Spleen (tissue), 11 donors: ENCODE results near the gene RHOU. TPM values are rescaled to one million over a fixed set of nuclear protein-coding genes. Genes with fewer than 3 reads are reported as not detected.

ENCODE experiments used
- DNase-seq: peaks from one replicate; pipeline ENCODE4 v3.0.0-alpha.2; 2020
- H3K27ac ChIP-seq, 8 donors: fragments of 200-600 bp; sonication (generic) in 7 of 8; 1 replicate in 4 of 8; 2 replicates in 4 of 8; pipeline versions ENCODE4 v1.5.0 to v1.8.0; 2016 to 2021; ENCODE audit warnings: inconsistent platforms in 4 of 8, mild to moderate bottlenecking in 4 of 8, moderate library complexity in 1 of 8
- H3K27me3 ChIP-seq, 7 donors: fragments of 200-600 bp; sonication (generic) in 6 of 7; replicated peaks in 1 of 7; 1 replicate in 4 of 7; 2 replicates in 3 of 7; pipeline versions ENCODE4 v1.5.0 to v1.8.0; 2016 to 2021; ENCODE audit warnings: inconsistent platforms in 3 of 7, mild to moderate bottlenecking in 1 of 7
- H3K36me3 ChIP-seq, 6 donors: fragments of 200-600 bp; sonication (generic) in 5 of 6; 1 replicate in 4 of 6; 2 replicates in 2 of 6; pipeline versions ENCODE4 v1.5.0 to v1.8.0; 2016 to 2021; ENCODE audit warnings: inconsistent platforms in 2 of 6
- H3K4me1 ChIP-seq, 6 donors: fragments of 200-600 bp; sonication (generic) in 5 of 6; 1 replicate in 3 of 6; 2 replicates in 3 of 6; pipeline versions ENCODE4 v1.5.0 to v1.8.0; 2016 to 2021; ENCODE audit warnings: inconsistent platforms in 3 of 6
- H3K4me3 ChIP-seq, 8 donors: fragments of 200-600 bp; sonication (generic) in 7 of 8; 1 replicate in 4 of 8; 2 replicates in 4 of 8; pipeline versions ENCODE4 v1.5.0 to v1.8.0; 2016 to 2021; ENCODE audit warnings: inconsistent platforms in 4 of 8, mild to moderate bottlenecking in 4 of 8, moderate library complexity in 2 of 8
- H3K9me3 ChIP-seq, 8 donors: fragments of 200-600 bp; sonication (generic) in 7 of 8; 1 replicate in 4 of 8; 2 replicates in 4 of 8; pipeline versions ENCODE4 v1.5.0 to v1.8.0; 2016 to 2021; ENCODE audit warnings: inconsistent platforms in 4 of 8
- POLR2A ChIP-seq, 3 donors: fragments of 450-650 bp; IDR thresholded peaks; one replicate each; pipeline ENCODE4 v1.5.1; 2017; ENCODE audit warnings: antibody characterized with exemption in 3 of 3, mild to moderate bottlenecking in 1 of 3
- POLR2AphosphoS5 ChIP-seq, 3 donors: sonication (generic); formaldehyde crosslinking; IDR thresholded peaks; one replicate each; pipeline ENCODE4 v1.5.1; 2017; ENCODE audit warnings: antibody characterized with exemption in 3 of 3
- WGBS, 5 donors: extraction: QIAGEN DNeasy Blood & Tissue Kit in 3 of 5; methylation state at CpG; one replicate each; pipeline versions ENCODE4 v1.1.5 to v1.1.7; 2013 to 2018; 5-methylcytosine and 5-hydroxymethylcytosine counted together
- intact Hi-C: fragments of 100-400 bp; cut with DNase I; formaldehyde crosslinking; loops from one replicate; pipeline ENCODE4 v1.15.0; 2023; ENCODE audit warnings: low total_unique reads
- polyA plus RNA-seq, 3 donors: library from polyadenylated mRNA; stranded (reverse); fragments of 200-250 nt; gene quantifications; one replicate each; pipeline ENCODE4 v1.2.1, GENCODE V29; 2013
- total RNA-seq, 7 donors: library from RNA; depleted of rRNA in 3 of 7; stranded (reverse); fragments of >200 nt in 3 of 7; fragmentation: NEBNext Ultra II Directional in 4 of 7; extraction: Animal tissue kit (Norgen Biotek cat#: 25700) in 4 of 7; gene quantifications; one replicate each; pipeline versions ENCODE4 v1.1.0 to v1.2.1, GENCODE V29; 2016 to 2021
- TF ChIP-seq, protein P1 (sequence below), 11 experiments: fragments of 200-600 bp in 7 of 11; fragments of 450-650 bp in 4 of 11; sonication (generic) in 4 of 11; IDR thresholded peaks in 8 of 11; conservative IDR thresholded peaks in 3 of 11; 1 replicate in 7 of 11; 2 replicates in 4 of 11; pipeline versions ENCODE4 v1.4.0 to v1.8.0; 2016 to 2021; ENCODE audit warnings: antibody characterized with exemption in 11 of 11, inconsistent platforms in 4 of 11, mild to moderate bottlenecking in 1 of 11
- donor health status: healthy with polysubstance abuse.
- donor health status: DM: no; HTN: no; CAD: no; lungs with moderate emphysema.
- donor health status: DM: no; HTN: no; CAD: no.
- donor health status: Bipolar disorder and iron deficiency.
- donor health status: healthy.
- donor health status: DM: no; HTN: no; CAD: no.
- donor health status: DM: yes; HTN: yes; CAD: no.

RHOU gene
- total and polyA plus RNA-seq, 10 donors = 5.7 to 55.7 (median 25.1) TPM

DNA sequence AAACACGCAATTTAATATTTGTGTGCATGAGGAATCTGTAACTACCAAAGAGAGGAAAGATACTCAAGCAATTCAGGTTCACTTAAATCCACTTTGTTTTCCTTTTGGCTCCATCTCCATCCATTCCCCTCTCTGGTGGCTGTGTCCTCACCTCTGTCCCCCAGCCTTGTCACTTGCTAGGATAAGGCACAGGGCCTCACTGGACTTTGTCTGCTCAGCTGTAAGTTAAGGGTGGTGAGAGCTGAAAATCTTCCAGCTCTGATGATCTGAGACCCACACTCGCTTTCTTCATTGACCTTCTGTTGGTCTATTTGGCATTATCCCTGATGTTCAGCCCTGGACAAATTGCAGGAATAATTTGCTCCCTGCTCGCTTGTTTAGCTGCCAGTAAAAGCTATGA lies 56.5 kb downstream of the RHOU start:
- H3K4me1 ChIP-seq = peaks cover 0 to 28% (median 12%) of the 10 kb centered on the region in 6 donors
- no peak for DNase-seq
- no peaks in the 10 kb centered on the region for H3K36me3 ChIP-seq
- no peak for TF ChIP-seq POLR2A (IDR thresholded peaks at IDR 0.05)
- no peak for TF ChIP-seq POLR2AphosphoS5 (IDR thresholded peaks at IDR 0.05)
- TF ChIP-seq, protein P1, sequence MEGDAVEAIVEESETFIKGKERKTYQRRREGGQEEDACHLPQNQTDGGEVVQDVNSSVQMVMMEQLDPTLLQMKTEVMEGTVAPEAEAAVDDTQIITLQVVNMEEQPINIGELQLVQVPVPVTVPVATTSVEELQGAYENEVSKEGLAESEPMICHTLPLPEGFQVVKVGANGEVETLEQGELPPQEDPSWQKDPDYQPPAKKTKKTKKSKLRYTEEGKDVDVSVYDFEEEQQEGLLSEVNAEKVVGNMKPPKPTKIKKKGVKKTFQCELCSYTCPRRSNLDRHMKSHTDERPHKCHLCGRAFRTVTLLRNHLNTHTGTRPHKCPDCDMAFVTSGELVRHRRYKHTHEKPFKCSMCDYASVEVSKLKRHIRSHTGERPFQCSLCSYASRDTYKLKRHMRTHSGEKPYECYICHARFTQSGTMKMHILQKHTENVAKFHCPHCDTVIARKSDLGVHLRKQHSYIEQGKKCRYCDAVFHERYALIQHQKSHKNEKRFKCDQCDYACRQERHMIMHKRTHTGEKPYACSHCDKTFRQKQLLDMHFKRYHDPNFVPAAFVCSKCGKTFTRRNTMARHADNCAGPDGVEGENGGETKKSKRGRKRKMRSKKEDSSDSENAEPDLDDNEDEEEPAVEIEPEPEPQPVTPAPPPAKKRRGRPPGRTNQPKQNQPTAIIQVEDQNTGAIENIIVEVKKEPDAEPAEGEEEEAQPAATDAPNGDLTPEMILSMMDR (IDR thresholded peaks at IDR 0.05 in 8 of 11, conservative IDR thresholded peaks at IDR 0.05 in 3 of 11) = no peak
- H3K27me3 ChIP-seq = no peaks in the 10 kb centered on the region
- intact Hi-C loops = no loop called here
- peaks cover 0 to 2% (median 0%) of the 10 kb centered on the region in 8 donors for H3K9me3 ChIP-seq
- H3K4me3 ChIP-seq = no peak overlapping the region
- 91 to 99% (median 94%) methylated on average over 3 of the region's 3 CpGs for WGBS, 5 donors
- no peak overlapping the region for H3K27ac ChIP-seq

DNA sequence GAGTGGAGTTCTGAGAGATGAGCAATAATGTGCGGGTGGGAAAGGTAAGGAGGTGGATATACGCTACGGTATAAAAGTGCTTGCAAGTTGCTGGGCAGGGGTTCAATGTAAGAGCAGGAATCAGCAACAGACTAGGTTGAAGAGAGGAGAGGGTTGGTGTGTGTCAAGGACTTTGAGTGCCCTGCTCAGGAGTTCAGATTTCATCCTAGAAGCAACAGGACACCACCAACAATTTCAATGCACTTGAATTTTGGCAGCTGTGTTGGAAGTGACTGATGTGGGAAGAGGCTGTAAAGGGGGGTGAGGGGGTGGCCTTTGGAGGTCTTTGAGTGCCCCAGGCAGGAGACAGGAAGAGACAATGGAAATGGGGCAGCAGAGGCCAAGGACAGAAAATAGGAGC lies 57.3 kb downstream of the RHOU start:
- intact Hi-C loops = no loop called here
- Histone ChIP-seq H3K27me3 (no peaks in the 10 kb centered on the region), H3K9me3 (peaks cover 0 to 6% (median 0%) of the 10 kb centered on the region in 8 donors), H3K36me3 (no peaks in the 10 kb centered on the region), H3K4me1 (peaks cover 0 to 28% (median 12%) of the 10 kb centered on the region in 6 donors), H3K27ac (no peak overlapping the region), H3K4me3 (no peak overlapping the region)
- 77 to 95% (median 88%) methylated on average over 3 of the region's 3 CpGs for WGBS, 5 donors
- TF ChIP-seq POLR2A (IDR thresholded peaks at IDR 0.05) (no peak), POLR2AphosphoS5 (IDR thresholded peaks at IDR 0.05) (no peak)
- TF ChIP-seq, protein P1 (IDR thresholded peaks at IDR 0.05 in 8 of 11, conservative IDR thresholded peaks at IDR 0.05 in 3 of 11) = no peak
- no peak for DNase-seq

DNA sequence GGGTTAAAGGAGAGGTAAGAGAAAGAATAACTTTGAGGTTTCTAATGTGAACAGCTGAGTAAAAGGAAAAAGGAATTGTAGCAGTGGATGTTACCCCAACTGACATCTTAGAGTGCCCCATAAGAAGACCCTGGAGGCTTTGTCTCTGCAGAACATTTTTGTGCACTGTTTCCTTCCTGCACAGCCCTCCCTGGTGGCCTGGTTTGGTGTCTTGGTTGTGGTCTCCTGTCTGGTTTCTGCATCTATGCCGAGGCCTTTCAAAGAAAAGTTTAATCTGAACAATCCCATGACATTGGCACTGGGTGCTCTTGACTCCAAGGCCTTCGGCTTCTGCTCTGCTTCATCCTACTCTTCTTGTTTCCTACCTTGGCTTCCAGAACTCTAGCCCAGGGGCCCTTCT lies 57.8 kb downstream of the RHOU start:
- peaks cover 0 to 6% (median 0%) of the 10 kb centered on the region in 8 donors for H3K9me3 ChIP-seq
- no peak for DNase-seq
- H3K36me3 ChIP-seq = no peaks in the 10 kb centered on the region
- H3K4me1 ChIP-seq = peaks cover 0 to 28% (median 12%) of the 10 kb centered on the region in 6 donors
- intact Hi-C loops = no loop called here
- H3K4me3 ChIP-seq = no peak overlapping the region
- WGBS, 5 donors = 34 to 59% (median 50%) methylated on average over 2 of the region's 2 CpGs
- no peak overlapping the region for H3K27ac ChIP-seq
- TF ChIP-seq, protein P1 (IDR thresholded peaks at IDR 0.05 in 8 of 11, conservative IDR thresholded peaks at IDR 0.05 in 3 of 11) = no peak
- no peak for TF ChIP-seq POLR2AphosphoS5 (IDR thresholded peaks at IDR 0.05)
- TF ChIP-seq POLR2A (IDR thresholded peaks at IDR 0.05) = no peak
- no peaks in the 10 kb centered on the region for H3K27me3 ChIP-seq

DNA sequence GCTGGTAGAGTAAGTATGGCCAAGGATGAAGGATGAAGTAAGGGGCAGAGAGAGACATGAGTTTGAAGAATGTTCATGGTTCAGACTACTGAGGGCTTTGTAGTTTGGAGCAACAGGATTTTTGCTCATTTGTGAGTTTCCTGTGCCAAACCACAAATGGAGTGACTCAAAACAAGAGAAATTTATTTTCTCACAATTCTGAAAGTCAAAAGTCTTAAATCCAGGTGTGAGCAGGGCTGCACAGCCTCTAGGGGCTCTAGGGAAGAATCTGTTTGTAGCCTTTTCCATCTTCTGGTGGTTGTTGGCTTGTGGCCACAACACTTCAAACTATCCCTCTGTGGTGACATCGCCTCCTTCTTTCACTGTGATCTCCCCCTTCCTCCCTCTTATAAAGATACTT lies 58.9 kb downstream of the RHOU start:
- Histone ChIP-seq H3K4me3 (no peak overlapping the region), H3K36me3 (no peaks in the 10 kb centered on the region), H3K27me3 (no peaks in the 10 kb centered on the region), H3K27ac (peak overlapping the region in 1 of 8 donors; percentile 16), H3K9me3 (peaks cover 0 to 6% (median 0%) of the 10 kb centered on the region in 8 donors), H3K4me1 (peaks cover 0 to 28% (median 12%) of the 10 kb centered on the region in 6 donors)
- no peak for DNase-seq
- intact Hi-C loops = no loop called here
- TF ChIP-seq, protein P1 (IDR thresholded peaks at IDR 0.05 in 8 of 11, conservative IDR thresholded peaks at IDR 0.05 in 3 of 11) = no peak
- TF ChIP-seq POLR2AphosphoS5 (IDR thresholded peaks at IDR 0.05) (no peak), POLR2A (IDR thresholded peaks at IDR 0.05) (no peak)
- 47 to 84% (median 67%) methylated on average over 1 of the region's 1 CpG for WGBS, 5 donors
